Natural killer cell (primary cell): ENCODE data around the gene CCL20. TPM values are rescaled to one million over a fixed set of nuclear protein-coding genes. Genes with fewer than 3 reads are reported as not detected.

Experiments
- ATAC-seq, 3 donors: fragments of 150-1000 bp in 2 of 3; fragments of 200-7000 bp in 1 of 3; cut with Tn5 transposase; 1 replicate in 1 of 3; 2 replicates in 2 of 3; pipeline ENCODE4 v1.10.0; 2021; ENCODE audit warnings: mild to moderate bottlenecking in 2 of 3, moderate library complexity in 2 of 3
- DNase-seq, 2 donors: peaks; one replicate each; pipeline versions ENCODE4 v3.0.0 to v3.0.0-alpha.2; 2013 to 2021; ENCODE audit warnings: mixed read lengths in 1 of 2
- H3K27ac ChIP-seq: one replicate; pipeline ENCODE4 v1.5.1; 2013; ENCODE audit warnings: mild to moderate bottlenecking, low read length
- H3K27me3 ChIP-seq: one replicate; pipeline ENCODE4 v1.6.1; 2013; ENCODE audit warnings: low read length; ENCODE audit not compliant: control insufficient read depth, insufficient read depth
- H3K36me3 ChIP-seq: one replicate; pipeline ENCODE4 v1.6.1; 2013; ENCODE audit warnings: low read length; ENCODE audit not compliant: control insufficient read depth, insufficient read depth
- H3K4me1 ChIP-seq: one replicate; pipeline ENCODE4 v1.6.1; 2013; ENCODE audit warnings: low read length; ENCODE audit not compliant: control insufficient read depth, insufficient read depth
- H3K4me3 ChIP-seq: one replicate; pipeline ENCODE4 v1.5.1; 2013; ENCODE audit warnings: low read length
- H3K9me3 ChIP-seq: one replicate; pipeline ENCODE4 v1.6.1; 2013; ENCODE audit warnings: low read length; ENCODE audit not compliant: control insufficient read depth, insufficient read depth
- H3K27ac Mint-ChIP-seq, 2 donors: one replicate each; pipeline ENCODE4 v1.8.0; 2022; ENCODE audit warnings: mild to moderate bottlenecking in 2 of 2, mixed read lengths in 2 of 2, moderate library complexity in 1 of 2
- H3K27me3 Mint-ChIP-seq, 2 donors: one replicate each; pipeline ENCODE4 v1.8.0; 2022; ENCODE audit warnings: low read depth in 2 of 2, mixed read lengths in 2 of 2
- H3K36me3 Mint-ChIP-seq: one replicate; pipeline ENCODE4 v1.8.0; 2022; ENCODE audit warnings: mixed read lengths
- H3K4me1 Mint-ChIP-seq, 2 donors: one replicate each; pipeline ENCODE4 v1.8.0; 2022; ENCODE audit warnings: mixed read lengths in 2 of 2
- H3K4me3 Mint-ChIP-seq: one replicate; pipeline ENCODE4 v1.8.0; 2022; ENCODE audit warnings: mild to moderate bottlenecking, moderate library complexity, mixed read lengths
- H3K9me3 Mint-ChIP-seq, 2 donors: one replicate each; pipeline ENCODE4 v1.8.0; 2022; ENCODE audit warnings: mixed read lengths in 2 of 2
- WGBS: methylation state at CpG from one replicate; pipeline ENCODE4 v1.1.7; 2013; ENCODE audit warnings: missing lambda C conversion rate; ENCODE audit not compliant: insufficient coverage; 5-methylcytosine and 5-hydroxymethylcytosine counted together
- intact Hi-C: fragments of 100-400 bp; cut with micrococcal nuclease; formaldehyde crosslinking; loops from one replicate; pipeline ENCODE4 v1.14.2; 2022
- total RNA-seq, 4 donors: library from RNA; stranded (reverse); fragments of 120-200 nt in 1 of 4; gene quantifications; one replicate each; pipeline versions ENCODE4 v1.2.3 to v1.2.4, GENCODE V29; 2013 to 2022
- TF ChIP-seq, protein P1 (sequence below): fragments of 200-600 bp; IDR thresholded peaks from one replicate; pipeline ENCODE4 v1.8.0; 2022; ENCODE audit warnings: antibody characterized with exemption

CCL20 gene
- total RNA-seq, 3 donors from 2014 or later (not counting 1 experiment from before 2014, with no cell fraction given) = 2.0 TPM; not detected in 2

DNA sequence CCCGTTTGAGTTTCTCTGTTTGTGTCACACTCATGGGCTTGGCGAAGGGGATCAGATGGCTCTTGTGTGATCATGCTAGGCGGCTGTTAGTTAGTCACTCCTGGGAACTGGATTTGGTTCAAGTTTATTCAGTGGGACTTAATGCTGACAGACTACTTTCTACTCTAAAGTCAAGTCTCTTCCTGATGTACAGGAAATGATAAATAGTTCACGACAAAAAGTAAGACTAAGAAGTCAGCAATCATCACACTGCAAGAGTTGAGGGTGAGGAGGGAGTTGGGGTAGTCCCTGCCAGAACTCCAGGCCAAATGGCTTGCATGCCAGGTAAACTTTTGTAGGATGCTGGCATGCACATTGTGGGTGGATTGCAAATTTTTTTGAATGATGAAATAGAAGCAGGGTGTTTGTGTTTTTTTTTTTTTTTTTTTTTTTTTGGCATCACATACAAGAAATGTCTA lies 25.1 kb upstream of the CCL20 start:
- no peak for DNase-seq
- H3K27ac Mint-ChIP-seq = no peak overlapping the region
- 86% methylated on average over 4 of the region's 4 CpGs for WGBS
- no peak for ATAC-seq
- Histone ChIP-seq H3K27ac (no peak overlapping the region), H3K9me3 (no peaks in the 10 kb centered on the region), H3K4me3 (no peak overlapping the region), H3K27me3 (no peaks in the 10 kb centered on the region), H3K4me1 (peaks cover 7% of the 10 kb centered on the region), H3K36me3 (no peaks in the 10 kb centered on the region)
- no peak overlapping the region for H3K4me3 Mint-ChIP-seq
- no peaks in the 10 kb centered on the region for H3K36me3 Mint-ChIP-seq
- H3K27me3 Mint-ChIP-seq = peaks cover 6 to 21% of the 10 kb centered on the region in 2 donors
- peaks cover 0 to 6% of the 10 kb centered on the region in 2 donors for H3K4me1 Mint-ChIP-seq
- intact Hi-C loops = no loop called here
- H3K9me3 Mint-ChIP-seq = peaks cover 0 to 2% of the 10 kb centered on the region in 2 donors
- TF ChIP-seq, protein P1, sequence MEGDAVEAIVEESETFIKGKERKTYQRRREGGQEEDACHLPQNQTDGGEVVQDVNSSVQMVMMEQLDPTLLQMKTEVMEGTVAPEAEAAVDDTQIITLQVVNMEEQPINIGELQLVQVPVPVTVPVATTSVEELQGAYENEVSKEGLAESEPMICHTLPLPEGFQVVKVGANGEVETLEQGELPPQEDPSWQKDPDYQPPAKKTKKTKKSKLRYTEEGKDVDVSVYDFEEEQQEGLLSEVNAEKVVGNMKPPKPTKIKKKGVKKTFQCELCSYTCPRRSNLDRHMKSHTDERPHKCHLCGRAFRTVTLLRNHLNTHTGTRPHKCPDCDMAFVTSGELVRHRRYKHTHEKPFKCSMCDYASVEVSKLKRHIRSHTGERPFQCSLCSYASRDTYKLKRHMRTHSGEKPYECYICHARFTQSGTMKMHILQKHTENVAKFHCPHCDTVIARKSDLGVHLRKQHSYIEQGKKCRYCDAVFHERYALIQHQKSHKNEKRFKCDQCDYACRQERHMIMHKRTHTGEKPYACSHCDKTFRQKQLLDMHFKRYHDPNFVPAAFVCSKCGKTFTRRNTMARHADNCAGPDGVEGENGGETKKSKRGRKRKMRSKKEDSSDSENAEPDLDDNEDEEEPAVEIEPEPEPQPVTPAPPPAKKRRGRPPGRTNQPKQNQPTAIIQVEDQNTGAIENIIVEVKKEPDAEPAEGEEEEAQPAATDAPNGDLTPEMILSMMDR = no peak

DNA sequence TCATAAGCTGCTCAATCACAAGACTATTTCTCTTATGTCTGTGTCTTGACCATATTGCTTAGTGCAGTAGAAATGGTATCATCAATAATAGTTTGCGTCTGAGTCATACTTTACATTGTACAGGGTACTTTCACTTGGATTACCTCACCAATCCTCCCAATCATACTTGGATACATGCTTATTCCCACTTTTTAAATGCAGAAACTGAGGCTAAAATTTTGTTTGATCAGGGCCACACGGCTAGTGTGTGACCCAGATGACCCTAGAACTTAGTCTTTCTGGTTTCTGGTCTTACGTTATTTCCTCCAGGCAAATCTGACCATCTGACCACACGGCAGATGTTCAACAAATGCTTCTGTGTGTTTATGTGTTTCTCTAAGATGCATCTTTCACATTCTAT lies 23.8 kb upstream of the CCL20 start:
- Histone ChIP-seq H3K4me3 (no peak overlapping the region), H3K36me3 (no peaks in the 10 kb centered on the region), H3K9me3 (no peaks in the 10 kb centered on the region), H3K4me1 (no peaks in the 10 kb centered on the region), H3K27me3 (no peaks in the 10 kb centered on the region), H3K27ac (no peak overlapping the region)
- WGBS = 85% methylated on average over 4 of the region's 4 CpGs
- DNase-seq (no peak), ATAC-seq (no peak)
- intact Hi-C loops = no loop called here
- H3K27ac Mint-ChIP-seq = no peak overlapping the region
- TF ChIP-seq, protein P1 = no peak
- H3K4me3 Mint-ChIP-seq = no peak overlapping the region
- H3K4me1 Mint-ChIP-seq = no peaks in the 10 kb centered on the region
- H3K9me3 Mint-ChIP-seq = peaks cover 0 to 2% of the 10 kb centered on the region in 2 donors
- H3K36me3 Mint-ChIP-seq = no peaks in the 10 kb centered on the region
- peaks cover 6 to 21% of the 10 kb centered on the region in 2 donors for H3K27me3 Mint-ChIP-seq

DNA sequence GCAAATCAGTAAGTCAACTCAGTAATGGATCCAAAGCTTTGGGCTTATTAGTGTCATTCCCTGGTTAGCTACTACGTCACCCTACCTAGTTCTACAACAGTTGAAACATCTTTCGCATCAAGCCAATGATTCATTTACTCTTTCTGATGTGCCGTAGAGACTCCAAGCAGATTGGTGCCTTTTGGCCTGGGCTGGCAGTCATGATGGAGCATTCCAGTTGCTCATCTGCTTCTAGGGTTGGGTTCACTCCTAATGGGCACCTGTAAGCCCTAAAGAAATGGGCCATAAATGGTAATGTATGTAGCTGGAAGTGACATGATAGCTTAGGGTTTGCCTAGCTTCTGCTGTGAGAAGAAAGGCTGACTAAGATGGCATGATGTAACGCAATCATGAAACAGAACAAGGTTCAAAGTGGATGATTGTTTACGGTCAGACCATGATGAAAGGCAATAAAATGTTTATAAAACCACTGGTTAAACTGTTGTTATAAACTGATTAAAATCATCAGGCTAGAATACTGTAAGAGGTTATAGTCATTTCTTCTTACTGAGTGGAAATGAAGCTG lies 20.4 kb upstream of the CCL20 start:
- Mint-ChIP-seq H3K4me1 (no peaks in the 10 kb centered on the region), H3K27me3 (peaks cover 3 to 11% of the 10 kb centered on the region in 2 donors), H3K27ac (no peak overlapping the region), H3K4me3 (no peak overlapping the region), H3K36me3 (no peaks in the 10 kb centered on the region), H3K9me3 (peaks cover 0 to 2% of the 10 kb centered on the region in 2 donors)
- intact Hi-C loops = no loop called here
- Histone ChIP-seq H3K4me1 (no peaks in the 10 kb centered on the region), H3K27ac (no peak overlapping the region), H3K4me3 (no peak overlapping the region), H3K27me3 (no peaks in the 10 kb centered on the region), H3K36me3 (no peaks in the 10 kb centered on the region), H3K9me3 (no peaks in the 10 kb centered on the region)
- no peak for ATAC-seq
- TF ChIP-seq, protein P1 = no peak
- DNase-seq = no peak
- WGBS = 89% methylated on average over 5 of the region's 5 CpGs
